ENCODE data around the gene USP36.
"Not testable (repeated sequence)": the region's sequence is repeated elsewhere in the genome, so short reads cannot be mapped to it uniquely, and the experiment has no call there.

Gene USP36

DNA sequence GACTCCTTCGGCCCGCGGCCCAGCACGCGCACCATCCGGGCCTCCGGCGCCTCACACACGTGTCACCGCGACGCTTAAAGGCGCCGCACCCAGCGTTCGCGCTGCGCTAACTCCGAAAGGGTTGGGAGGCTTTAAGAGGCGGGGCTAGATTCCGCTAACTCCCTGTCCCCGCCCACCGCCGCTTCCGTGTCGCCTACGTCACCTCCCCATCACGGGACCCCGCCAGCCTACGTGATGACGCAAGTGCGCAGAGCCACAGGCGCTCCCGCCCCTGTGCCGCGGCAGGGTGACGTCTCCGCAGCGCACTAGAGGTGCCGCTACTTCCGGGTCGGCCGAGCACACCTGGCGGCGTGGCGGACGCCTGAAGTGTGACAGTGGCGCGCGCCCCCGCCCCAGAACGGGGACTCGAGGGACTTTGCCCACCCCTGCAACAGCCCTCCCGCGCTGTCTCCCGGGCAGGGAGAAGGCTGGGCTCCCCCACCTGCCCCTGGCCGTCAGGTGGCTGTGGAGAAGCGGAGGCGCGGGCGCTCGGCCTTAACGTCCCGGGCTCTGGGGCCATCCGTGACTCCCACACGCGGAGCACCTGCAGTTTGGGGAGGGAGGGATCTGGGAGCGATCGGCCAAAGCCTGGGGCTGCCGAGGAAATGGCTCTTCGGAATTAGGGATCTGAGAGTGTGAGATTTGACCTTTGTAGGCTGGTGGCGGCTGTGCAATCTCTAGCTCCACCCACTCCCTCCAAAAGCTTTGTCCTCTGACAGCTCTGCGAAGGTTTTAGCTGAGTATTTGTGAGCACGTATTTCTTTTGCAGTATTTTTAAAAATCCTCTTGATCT is at the start of gene USP36:
Gene USP36, minus strand, starts transcription at position 35 of the 832 bp plus-strand sequence. CDS start 4,451 bp downstream, outside the sequence.
- DNase-seq (ENCODE audit: low read depth in 2 of 2): peak; percentile 99 to 100

DNA sequence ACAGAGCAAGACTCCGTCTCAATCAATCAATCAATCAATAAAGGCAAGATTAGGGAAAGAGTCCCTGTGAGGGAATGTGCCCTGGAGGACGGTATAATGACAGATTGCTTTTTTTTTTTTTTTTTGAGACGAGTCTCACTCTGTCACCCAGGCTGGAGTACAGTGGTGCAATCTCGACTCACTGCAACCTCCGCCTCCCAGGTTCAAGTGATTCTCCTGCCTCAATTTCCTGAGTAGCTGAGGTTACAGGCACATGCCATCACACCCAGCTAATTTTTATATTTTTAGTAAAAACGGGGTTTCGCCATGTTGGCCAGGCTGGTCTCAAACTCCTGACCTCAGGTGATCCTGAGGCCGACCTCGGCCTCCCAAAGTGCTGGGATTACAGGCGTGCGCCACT is 49.5 kb upstream of the USP36 start:
- DNase-seq (ENCODE audit: low read depth in 2 of 2): not testable (repeated sequence)

DNA sequence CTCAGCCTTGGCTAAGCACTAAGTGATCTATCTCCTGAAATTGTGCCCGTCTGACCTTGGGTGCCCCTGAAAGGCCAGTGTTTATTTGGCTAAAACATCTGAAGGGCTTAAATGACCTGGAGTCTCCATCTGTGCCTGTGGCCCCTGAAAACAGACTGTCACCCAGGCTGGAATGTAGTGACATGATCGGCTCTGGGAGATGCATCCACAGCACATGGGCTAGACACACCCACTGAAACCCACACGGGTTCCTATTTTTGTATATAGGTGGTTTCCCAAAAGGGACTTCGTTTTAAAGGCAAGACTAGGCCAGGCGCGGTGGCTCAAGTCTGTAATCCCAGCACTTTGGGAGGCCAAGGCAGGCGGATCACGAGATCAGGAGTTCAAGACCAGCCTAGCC is 48.9 kb upstream of the USP36 start:
- peak in 1 of 2 experiments; percentile 15 for DNase-seq (ENCODE audit: low read depth in 2 of 2)

DNA sequence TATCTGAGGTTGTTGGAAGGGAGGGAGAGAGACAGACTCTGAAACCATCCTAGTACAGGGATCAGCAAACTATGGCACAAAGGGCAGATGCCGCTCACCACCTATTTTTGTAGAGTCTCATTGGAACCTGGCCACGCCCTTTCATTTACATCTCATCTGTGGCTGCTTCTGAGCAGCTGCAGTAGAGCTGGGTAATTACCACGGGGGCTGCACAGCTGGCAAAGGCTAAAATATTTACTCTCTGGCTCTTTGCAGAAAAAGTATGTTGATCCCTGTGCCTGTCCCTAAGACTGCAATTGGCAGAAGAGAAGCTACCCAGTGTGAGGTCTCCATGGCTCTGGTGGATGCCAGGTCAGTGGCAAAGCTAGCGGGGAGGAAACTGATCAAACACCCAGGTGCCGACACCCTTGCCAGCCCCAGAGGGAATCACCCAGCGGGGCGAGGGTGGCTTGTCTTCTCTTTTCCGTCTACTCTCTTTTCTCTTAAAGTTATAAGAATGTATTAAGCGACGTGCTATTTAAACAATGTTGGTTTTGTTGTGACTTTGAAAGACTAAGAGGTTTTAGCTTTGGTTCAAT is 48.4 kb upstream of the USP36 start:
- DNase-seq (ENCODE audit: low read depth in 2 of 2): no peak

DNA sequence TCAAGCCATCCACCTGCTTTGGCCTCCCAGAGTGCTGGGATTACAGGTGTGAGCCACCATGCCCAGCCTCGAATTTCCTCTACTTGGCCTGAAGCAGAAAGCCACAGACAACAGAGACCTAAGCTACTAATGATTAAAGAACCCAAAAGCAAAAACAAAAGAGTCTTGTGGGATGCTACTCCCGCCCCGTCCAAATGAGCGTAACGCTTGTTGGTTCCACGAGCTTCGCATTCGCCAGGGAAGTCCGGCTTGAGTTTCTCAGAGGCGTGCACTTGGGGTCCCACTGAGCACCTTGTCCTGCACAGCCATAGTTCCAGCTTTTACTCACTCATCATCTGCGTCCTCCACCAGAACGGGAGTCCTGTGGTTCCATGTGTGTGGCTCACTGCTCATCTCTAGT is 46.3 kb upstream of the USP36 start:
- no peak for DNase-seq (ENCODE audit: low read depth in 2 of 2)

DNA sequence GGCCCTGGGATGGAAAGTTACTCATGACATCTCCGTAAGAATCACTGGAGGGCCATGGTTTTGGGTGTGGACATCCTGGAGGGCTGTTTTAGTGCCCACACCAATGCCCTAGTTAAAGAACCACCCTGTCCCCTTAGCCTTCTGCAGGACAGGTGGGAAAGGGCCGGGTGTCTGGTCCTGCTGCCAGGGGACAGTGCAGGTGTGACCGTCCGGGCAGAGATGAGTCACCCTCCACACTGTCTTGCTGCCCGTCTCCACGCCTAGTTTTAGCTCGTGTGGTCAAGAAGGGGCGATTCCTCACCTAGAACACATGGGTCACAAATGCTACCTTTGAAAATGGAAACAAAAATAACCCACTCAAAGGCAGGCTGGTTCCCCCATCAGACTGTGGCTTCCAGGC is 45.3 kb upstream of the USP36 start:
- DNase-seq (ENCODE audit: low read depth in 2 of 2): no peak

DNA sequence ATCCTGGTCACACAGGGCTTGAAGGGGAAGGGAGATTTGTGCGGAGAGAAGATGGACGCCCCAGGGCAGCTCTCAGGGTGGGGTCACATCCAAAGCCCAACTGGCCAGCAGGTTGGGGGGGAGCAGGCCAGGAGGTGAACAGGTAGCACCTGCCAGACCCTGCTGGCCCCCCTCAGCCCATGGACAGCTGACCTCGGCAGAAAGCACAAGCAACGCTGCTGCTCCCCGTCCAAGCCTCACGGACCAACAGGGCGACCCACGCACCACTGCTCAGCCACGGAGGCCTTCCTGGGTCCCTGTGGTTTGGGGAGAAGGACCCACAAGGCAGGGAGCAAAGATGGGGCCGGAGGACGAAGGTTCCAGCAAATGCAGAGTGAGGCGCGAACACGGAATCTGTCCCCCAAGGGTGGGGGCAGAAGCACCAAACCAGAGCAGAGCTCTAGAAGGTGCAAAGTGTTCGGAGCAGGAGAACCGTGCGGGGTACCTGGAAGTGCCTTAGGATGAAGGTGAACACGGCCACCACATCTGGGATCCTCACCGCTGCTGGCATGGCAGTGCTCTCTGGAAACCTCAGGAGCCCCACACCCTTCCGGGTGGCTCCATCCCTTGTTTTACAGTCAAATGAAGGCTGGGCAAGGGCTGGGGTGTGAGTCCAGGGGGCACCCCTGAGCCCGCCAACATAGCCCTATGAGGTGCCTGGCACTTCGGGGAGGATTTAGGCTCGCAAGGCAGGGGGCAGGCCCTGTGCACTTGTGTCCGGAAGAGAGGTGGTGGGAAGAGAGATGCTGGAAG is 44.5 kb upstream of the USP36 start:
- DNase-seq (ENCODE audit: low read depth in 2 of 2): no peak

DNA sequence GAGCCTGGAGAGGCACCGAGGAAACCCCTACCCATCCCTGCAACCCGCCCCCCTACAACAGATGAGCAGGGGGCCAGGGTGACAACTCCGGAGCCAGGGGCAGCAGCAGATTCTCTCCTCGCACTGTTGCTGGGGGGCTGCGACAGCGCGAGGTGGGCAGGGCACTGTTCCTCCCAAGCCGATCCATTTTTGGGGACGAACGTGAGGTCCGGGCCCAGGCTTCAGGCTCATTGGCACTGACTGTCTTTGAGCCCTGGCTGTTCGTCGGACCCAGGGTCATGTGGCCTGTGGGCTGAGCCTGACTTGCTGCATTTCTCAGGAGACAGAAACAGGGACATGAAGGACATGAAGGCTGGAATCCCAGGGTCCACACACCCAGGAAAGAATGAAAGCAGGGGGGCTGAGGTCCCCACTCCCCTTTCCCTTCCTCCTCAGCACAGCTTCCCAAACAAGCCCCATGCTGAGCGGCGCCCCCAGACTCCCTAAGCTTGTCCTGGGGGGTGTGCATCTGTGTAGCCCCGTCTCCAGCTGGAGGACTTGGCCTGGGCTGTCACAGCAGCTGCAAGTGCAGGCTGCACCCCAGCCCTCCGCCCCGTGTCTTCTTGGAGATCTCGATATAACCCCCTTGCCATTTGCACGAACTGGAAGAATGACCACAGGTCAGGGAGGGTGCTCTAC is 43.7 kb upstream of the USP36 start:
- DNase-seq (ENCODE audit: low read depth in 2 of 2): no peak

DNA sequence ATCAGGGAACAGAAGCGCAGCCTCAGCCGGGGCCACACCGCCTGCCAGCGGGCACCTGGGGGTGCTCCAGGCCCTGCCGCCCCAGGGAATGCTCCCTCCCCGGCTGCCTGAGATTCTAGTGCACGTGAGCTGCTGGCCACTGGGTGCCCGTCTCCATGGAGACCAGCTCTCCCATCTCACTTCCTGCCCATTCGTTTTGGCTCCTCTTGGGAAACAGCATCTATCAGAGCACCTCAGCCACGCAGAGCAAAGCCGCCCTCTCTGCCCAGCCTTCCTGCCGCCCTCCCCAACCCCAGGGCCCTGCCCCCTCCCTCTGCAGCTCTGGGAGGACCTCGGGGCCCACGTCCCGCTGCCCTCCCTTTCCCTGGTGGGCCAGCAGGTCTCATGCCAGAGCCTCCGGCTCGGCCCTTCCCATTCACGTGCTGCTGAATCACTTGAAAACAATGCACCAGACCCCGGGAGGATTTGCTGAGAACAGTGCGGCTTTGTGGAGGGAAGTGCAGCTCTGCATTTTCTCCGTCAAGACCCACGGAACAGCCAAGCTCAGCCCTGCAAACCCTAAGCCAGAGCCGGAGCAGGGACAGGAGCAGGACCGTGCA is 43.0 kb upstream of the USP36 start:
- no peak for DNase-seq (ENCODE audit: low read depth in 2 of 2)

DNA sequence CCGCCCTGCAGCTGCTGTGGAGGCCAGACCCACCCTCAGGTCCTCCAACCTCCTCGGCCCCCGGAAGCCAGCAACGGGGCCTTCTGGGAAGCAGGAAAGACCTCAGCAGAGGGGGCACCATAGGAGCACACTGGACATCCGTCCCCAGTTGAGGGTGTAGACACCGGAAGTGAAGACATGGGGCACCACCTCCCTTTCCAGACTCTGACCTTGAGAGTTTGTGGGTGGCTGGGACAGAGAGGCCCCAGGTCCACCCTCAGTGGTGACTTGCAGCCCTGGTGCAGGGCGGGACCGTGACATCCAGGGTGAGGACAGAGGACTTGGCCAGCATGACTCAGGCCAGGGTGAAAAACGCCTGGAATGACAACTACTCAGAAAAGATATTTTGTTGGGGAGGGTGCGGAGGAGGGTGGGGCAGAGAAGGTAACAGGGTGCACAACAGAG is 42.5 kb upstream of the USP36 start:
- no peak for DNase-seq (ENCODE audit: low read depth in 2 of 2)

DNA sequence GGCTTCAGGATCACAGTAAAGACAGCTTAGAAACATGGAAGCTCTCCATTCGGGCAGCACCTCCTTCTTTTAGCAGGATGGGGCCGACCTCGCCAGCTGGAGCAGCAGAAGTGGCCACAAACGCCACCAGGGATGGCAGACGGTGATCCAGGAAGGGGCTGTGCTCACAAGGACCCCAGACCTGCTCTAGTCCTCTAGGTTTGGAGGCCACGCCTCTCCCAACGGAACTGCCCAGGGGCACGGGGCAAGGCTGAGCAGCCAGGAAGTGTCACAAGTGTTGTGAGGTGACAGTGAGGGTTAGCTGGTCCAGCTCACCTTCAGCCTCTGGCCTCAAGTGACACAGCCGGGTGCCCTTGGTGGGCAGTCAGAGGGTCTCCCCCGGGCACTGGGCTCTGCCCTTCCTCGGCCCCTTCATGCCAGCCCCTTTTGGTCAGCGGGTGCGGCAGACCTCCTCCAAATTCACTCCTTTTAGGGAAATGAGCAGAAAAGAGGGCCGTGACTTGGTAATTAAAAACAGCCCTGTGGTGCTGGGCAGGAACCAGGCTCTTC is 42.0 kb upstream of the USP36 start:
- no peak for DNase-seq (ENCODE audit: low read depth in 2 of 2)

DNA sequence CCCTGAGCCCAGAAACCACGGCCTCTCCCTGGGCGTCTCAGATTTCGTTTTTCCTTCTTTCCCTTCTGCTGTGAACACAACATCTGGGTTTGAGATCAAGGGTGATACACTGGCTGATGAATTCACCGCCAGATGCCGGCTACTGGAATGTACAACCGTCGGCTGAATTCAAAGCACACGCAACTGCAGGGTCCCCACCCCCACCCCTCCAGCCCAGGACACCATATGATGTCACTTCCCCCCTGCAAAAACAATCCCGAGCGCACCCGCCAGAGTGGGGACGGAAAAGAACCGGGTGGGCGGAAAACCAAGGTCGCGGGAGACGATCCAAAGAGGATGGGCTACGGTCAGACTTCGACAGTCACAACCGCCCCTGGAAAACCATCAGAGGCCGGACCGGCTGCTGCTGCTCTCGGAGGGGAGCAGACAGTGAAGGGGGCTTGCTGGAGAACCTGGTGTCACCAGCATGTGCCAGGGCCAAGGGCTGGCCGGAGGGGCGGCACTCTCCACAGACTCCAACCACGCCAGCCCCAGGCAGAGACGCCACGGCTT is 39.1 kb upstream of the USP36 start:
- DNase-seq (ENCODE audit: low read depth in 2 of 2): peak in 1 of 2 experiments; percentile 17

DNA sequence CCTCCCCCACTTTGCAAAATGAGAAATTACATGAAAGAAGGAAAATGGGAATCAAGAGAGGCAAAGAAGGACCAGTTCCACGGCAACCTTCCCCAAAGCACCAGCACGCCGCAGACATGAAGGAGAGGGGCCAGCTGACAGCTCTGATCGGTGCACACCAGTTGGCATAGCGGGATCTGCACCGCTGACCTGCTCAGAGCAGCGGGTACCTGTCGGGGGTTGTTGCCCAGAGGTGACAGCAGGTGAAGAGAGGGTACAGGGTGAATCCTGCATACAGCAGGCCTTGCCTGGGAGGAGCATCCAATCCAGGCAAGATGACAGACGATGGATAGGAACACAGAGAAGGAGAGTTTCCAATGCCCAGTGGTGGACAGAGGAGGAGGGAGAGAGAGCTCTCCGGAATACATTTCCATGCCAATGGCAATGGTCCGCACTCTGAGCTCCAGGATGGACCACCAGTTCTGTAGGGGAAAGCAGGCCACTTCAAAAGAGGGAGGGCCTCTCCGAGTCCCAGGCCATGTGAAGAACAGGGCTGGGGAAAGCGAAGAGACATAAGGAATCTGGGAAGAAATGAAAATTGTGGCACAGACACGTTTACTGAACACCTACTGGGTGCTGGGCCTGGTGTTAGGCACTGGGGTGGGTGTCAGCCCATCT is 38.4 kb upstream of the USP36 start:
- DNase-seq (ENCODE audit: low read depth in 2 of 2): no peak

DNA sequence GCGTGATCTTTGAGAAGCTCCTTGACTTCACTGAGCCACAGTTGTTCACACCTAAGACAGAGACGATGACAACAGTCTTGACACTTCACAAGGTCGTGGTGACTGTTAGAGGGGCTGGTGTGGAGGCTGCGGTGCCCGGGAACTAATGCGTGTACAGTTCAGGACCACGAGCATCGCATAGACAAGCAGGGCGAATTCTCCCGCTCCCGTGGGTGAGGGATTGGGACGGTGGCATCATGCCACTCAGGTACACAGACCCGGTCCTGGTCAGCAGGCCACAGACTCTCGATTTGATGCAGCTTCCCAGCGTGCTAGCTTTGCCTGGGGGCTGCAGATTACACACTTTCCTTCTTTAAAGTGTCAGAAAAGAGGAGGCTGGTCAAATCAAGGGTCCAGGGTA is 37.6 kb upstream of the USP36 start:
- DNase-seq (ENCODE audit: low read depth in 2 of 2): no peak

DNA sequence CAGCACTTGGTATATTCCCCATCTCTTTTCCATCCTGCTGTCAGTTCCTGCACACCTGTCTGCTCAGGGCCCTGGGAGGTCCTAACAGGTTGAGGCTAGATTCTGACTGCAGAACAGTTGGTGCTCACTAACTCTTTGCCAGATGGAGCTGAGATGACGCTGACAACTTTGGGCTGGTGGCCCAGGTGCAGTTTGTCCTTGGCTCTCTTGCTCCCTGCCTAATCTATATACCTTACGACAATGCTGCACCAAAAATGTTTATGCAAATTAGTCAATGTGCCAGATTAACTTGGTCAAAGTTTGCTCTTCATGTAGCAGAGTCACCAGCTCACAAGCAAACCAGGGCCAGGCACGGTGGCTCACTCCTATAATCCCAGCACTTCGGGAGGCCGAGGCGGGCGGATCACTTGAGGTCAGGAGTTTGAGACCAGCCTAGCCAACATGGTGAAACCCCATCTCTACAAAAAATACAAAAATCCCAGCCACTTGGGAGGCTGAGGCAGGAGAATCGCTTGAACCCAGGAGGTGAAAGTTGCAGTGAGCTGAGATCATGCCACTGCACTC is 36.4 kb upstream of the USP36 start:
- DNase-seq (ENCODE audit: low read depth in 2 of 2): not testable (repeated sequence)

DNA sequence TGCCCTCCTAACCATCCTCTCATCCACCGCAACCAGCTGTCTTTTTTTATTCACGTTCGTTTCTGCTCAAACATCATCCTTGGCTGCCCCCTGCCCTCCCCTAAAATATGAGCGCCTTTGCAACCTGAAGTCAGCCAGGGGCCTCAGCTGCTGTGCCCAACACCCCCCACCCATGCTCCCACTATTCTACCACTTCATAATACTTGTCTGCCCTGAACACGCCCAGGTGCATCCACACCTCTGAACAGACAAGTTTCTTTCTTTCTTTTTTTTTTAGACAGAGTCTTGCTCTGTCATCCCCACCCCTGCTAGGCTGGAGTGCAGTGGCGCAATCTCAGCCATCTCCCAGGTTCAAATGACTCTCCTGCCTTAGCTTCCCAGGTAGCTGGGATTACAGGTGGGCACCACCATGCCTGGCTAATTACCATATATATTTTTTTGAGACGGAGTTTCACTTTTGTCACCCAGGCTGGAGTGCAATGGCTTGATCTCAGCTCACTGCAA is 35.5 kb upstream of the USP36 start:
- no peak for DNase-seq (ENCODE audit: low read depth in 2 of 2)

DNA sequence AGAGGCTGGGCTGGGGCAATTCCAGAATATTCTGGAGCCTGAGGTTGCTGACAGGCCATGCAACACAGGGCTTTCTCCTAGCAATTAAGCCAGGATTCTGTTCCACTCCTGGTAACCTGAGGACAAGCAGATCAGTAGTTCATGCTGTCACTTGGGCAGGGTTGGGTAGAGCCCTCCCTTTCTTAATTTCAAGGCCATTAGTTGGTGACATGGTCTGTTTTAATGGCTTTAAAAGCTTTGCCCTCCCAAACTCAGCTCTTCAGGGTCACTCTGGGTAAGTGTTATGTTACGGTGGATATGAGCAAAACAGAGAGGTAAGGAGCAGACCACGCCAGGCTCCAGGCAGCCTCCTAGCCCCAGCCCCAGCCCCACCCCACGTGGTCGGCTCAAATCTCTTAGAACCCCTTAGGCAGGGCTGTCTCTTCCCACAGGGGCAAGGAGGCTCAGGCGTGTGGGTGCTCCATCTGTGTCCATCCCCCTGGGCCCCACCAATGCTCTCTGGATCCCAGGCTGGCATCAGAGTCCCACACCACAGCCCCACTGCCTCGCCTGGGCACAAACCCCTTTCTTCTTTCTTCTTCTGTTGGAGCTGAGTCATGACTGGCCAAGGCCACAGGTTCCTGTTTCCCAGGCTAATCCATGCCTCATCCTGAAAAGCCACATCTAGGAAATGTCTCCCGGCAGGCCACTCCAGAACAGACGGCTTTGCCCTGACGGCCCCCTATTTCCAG is 34.9 kb upstream of the USP36 start:
- no peak for DNase-seq (ENCODE audit: low read depth in 2 of 2)

DNA sequence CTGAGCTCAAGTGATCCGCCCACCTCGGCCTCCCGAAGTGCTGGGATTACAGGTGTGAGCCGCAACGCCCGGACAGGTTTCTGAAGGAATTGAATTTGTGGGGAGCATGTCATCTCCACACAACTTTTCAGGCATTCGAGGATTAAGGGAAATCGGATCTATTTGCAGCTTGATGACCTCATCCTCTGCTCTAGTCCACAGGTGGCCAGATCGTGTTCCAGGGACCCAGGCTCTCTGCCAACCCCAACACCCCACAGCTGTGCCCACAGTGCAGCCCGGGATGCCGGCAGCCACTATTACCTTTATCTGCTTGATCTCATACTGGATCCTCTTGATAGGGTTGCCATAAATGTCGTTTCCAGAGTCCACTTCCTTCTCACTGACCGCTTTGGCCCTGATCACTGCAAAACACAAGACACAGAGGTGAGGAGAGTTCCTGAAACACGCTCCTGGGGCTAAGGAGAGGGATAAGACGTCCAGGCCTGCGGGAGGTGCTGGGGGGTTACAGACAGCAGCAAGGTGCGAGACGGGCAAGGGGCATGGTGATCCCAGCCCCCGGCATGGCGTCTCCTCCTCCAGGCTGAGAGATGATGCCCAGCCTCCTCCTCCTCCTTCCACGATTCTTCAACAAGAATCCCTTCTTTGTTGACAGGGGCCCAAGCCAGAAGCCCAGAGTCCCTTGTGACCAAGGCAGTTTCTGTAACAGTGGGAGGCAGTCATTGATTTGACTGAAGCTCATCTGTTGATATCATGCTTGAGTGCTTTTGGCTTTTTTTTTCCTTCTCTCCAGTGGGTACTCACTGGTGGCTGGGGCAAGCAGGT is 33.1 kb upstream of the USP36 start:
- DNase-seq (ENCODE audit: low read depth in 2 of 2): no peak
